PC-9 (cell line): ENCODE measurements around the gene PAOX. TPM values are rescaled to one million over a fixed set of nuclear protein-coding genes. Genes with fewer than 3 reads are reported as not detected.

Experiments used
- BruUV-seq: library from RNA; stranded (reverse); fragments of 400-500 nt; replicated peaks from 2 replicates; lab custom pipeline; 2021; lab: Mats Ljungman, UMichigan
- CTCF ChIA-PET: fragments of 300-600 bp; sonication (Branson Sonifier 250); formaldehyde crosslinking; loops from one replicate; lab custom pipeline; 2022; ENCODE audit warnings: antibody characterized with exemption; lab: Charles Lee
- POLR2A ChIA-PET: fragments of 300-600 bp; sonication (Branson Sonifier 250); formaldehyde crosslinking; loops from one replicate; lab custom pipeline; 2022; ENCODE audit warnings: antibody characterized with exemption; ENCODE audit not compliant: unreplicated experiment; lab: Charles Lee
- DNase-seq, 2 experiments: peaks; one replicate each; pipeline versions ENCODE4 v3.0.0 to v3.0.0-alpha.2; 2015 to 2022; ENCODE audit warnings: mixed read lengths in 1 of 2
- H2AFZ ChIP-seq: fragments of 200-600 bp; sonication (generic); 2 replicates; pipeline ENCODE4 v1.8.1; 2017; ENCODE audit warnings: antibody characterized with exemption
- H3F3A ChIP-seq: fragments of 200-600 bp; sonication (generic); 2 replicates; pipeline ENCODE4 v1.8.1; 2017; ENCODE audit warnings: antibody characterized with exemption, mild to moderate bottlenecking, low read depth; ENCODE audit not compliant: insufficient read depth
- H3K27ac ChIP-seq: fragments of 200-600 bp; sonication (generic); 2 replicates; pipeline ENCODE4 v1.6.1; 2016; ENCODE audit warnings: mixed run types
- H3K27me3 ChIP-seq: fragments of 200-600 bp; sonication (generic); 2 replicates; pipeline ENCODE4 v1.6.1; 2016; ENCODE audit warnings: low read depth, mixed run types; ENCODE audit not compliant: insufficient read depth
- H3K36me3 ChIP-seq: fragments of 200-600 bp; sonication (generic); 2 replicates; pipeline ENCODE4 v1.6.1; 2016; ENCODE audit warnings: low read depth, mixed run types
- H3K4me1 ChIP-seq: fragments of 200-600 bp; sonication (generic); replicated peaks from 2 replicates; pipeline ENCODE4 v1.6.1; 2016; ENCODE audit warnings: mixed run types; ENCODE audit not compliant: insufficient read depth
- H3K4me2 ChIP-seq: fragments of 200-600 bp; sonication (generic); 2 replicates; pipeline ENCODE4 v1.6.1; 2017; ENCODE audit warnings: mixed run types
- H3K4me3 ChIP-seq: fragments of 200-600 bp; sonication (generic); 2 replicates; pipeline ENCODE4 v1.6.1; 2016; ENCODE audit warnings: mixed run types
- H3K79me2 ChIP-seq: fragments of 200-600 bp; sonication (generic); 2 replicates; pipeline ENCODE4 v1.6.1; 2017; ENCODE audit warnings: low read depth, mixed run types
- H3K9me2 ChIP-seq: fragments of 200-600 bp; sonication (generic); 2 replicates; pipeline ENCODE4 v1.8.1; 2017; ENCODE audit warnings: mild to moderate bottlenecking; ENCODE audit not compliant: insufficient read depth
- H3K9me3 ChIP-seq: fragments of 200-600 bp; sonication (generic); 2 replicates; pipeline ENCODE4 v1.8.1; 2016; ENCODE audit warnings: low read depth; ENCODE audit not compliant: insufficient read depth
- H4K20me1 ChIP-seq: fragments of 200-600 bp; sonication (generic); 2 replicates; pipeline ENCODE4 v1.8.1; 2017; ENCODE audit not compliant: insufficient read depth
- EZH2 ChIP-seq: fragments of 200-600 bp; sonication (generic); IDR thresholded peaks from 2 replicates; pipeline ENCODE4 v1.8.0; 2017; ENCODE audit warnings: antibody characterized with exemption, low read depth
- intact Hi-C: fragments of 100-400 bp; cut with micrococcal nuclease; formaldehyde crosslinking; loops from one replicate; pipeline ENCODE4 v1.10.0; 2022; ENCODE audit not compliant: unreplicated experiment
- total RNA-seq: library from RNA; stranded (reverse); gene quantifications from 2 replicates; pipeline ENCODE4 v1.2.3, GENCODE V29; 2021
- TF ChIP-seq, protein P1 (sequence below): fragments of 200-600 bp; sonication (generic); conservative IDR thresholded peaks from 2 replicates; pipeline ENCODE4 v1.6.1; 2017; ENCODE audit warnings: mixed run types, antibody characterized with exemption, mild to moderate bottlenecking, moderate library complexity

The PAOX gene
- total RNA-seq, 1 experiment from 2014 or later = 5.7 TPM

DNA sequence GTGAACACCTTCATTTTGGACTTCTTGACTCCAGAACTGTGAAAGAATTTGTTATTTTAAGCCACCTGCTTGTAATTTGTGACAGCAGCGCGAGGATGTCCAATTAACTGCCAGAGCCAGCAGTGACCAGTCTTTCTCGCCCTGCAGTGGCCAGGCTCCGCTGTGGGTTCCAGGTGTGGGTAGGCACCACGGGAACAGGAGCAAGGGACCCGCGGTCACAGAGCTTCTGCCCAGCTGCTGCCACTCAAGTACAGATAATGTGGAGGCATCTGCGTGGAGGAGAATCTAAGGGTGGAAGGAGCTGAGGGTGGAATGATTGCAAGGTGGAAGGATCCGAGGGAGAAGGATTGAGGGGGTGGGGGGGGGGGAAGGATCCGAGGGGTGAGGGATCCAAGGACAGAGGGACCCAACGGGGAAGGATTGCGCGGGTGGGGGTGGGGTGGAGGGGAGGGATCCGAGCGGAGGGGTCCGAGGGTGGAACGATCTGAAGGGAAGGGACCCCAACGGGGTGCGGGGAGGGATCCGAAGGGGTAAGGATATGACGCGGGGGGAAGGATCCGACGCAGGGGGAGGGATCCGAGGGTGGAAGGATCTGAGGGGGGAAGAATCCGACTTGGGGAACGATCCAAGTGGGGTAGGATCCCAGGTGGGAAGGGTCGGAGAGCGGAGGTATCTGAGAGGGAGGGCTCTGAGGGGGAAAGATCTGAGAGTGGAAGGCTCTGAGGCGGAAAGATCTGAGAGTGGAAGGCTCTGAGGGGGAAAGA, 45.9 kb upstream of the PAOX start:
- POLR2A ChIA-PET = no interaction called here
- H2AFZ ChIP-seq = no peak overlapping the region
- H3F3A ChIP-seq = no peaks in the 10 kb centered on the region
- peaks cover 15% of the 10 kb centered on the region for H3K27me3 ChIP-seq
- H3K27ac ChIP-seq = no peak overlapping the region
- CTCF ChIA-PET = no interaction called here
- H3K4me3 ChIP-seq = no peak overlapping the region
- H3K79me2 ChIP-seq = no peaks in the 10 kb centered on the region
- H3K36me3 ChIP-seq = no peaks in the 10 kb centered on the region
- BruUV-seq = no TSS peak
- no peaks in the 10 kb centered on the region for H3K4me1 ChIP-seq
- DNase-seq = no peak
- no peaks in the 10 kb centered on the region for H3K9me2 ChIP-seq
- intact Hi-C loops = no loop called here
- H3K4me2 ChIP-seq = no peak overlapping the region
- no peaks in the 10 kb centered on the region for H4K20me1 ChIP-seq
- TF ChIP-seq, protein P1, sequence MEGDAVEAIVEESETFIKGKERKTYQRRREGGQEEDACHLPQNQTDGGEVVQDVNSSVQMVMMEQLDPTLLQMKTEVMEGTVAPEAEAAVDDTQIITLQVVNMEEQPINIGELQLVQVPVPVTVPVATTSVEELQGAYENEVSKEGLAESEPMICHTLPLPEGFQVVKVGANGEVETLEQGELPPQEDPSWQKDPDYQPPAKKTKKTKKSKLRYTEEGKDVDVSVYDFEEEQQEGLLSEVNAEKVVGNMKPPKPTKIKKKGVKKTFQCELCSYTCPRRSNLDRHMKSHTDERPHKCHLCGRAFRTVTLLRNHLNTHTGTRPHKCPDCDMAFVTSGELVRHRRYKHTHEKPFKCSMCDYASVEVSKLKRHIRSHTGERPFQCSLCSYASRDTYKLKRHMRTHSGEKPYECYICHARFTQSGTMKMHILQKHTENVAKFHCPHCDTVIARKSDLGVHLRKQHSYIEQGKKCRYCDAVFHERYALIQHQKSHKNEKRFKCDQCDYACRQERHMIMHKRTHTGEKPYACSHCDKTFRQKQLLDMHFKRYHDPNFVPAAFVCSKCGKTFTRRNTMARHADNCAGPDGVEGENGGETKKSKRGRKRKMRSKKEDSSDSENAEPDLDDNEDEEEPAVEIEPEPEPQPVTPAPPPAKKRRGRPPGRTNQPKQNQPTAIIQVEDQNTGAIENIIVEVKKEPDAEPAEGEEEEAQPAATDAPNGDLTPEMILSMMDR = no peak
- TF ChIP-seq EZH2 = no peak
- H3K9me3 ChIP-seq = no peaks in the 10 kb centered on the region

DNA sequence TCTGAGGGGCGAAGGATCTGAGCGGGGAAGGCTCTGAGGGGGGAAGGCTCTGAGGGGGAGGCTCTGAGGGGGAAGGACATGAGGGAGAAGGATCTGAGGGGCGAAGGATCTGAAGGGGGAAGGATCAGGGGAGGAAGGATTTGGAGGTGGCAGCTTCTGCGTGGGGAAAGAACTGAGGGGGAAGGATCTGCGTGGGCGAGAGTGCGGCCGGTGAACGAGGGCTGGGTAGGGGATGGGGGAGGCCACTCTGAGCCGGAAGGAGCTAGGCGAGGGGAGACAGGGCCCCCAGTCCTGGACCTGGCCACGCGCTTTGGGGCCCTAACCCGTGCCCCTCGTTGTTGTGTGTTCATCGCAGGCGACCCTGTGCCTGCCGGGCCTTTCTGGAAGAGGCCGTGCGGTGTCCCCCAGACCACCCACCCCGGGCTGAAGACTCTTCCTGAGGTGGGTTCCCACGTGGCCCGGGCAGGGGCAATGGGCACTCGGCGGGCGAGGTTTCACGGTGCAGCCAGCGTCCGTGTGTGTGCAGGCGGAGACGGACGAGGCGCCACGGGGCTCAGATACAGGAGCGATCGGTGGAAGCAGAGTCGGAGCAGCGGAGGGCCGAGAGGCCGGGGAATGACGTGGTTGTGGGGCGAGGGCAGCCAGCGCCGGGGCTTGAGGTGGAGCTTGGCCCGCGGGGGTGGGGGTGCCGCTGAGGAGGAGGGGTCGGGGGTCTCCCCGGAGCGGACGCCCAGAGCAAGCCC, 44.4 kb upstream of the PAOX start:
- no peak overlapping the region for H3K4me3 ChIP-seq
- no peaks in the 10 kb centered on the region for H3K9me2 ChIP-seq
- CTCF ChIA-PET = no interaction called here
- H4K20me1 ChIP-seq = no peaks in the 10 kb centered on the region
- no TSS peak for BruUV-seq
- no peak for TF ChIP-seq EZH2
- TF ChIP-seq, protein P1 = no peak
- H3K4me1 ChIP-seq = no peaks in the 10 kb centered on the region
- H3K27me3 ChIP-seq = peaks cover 15% of the 10 kb centered on the region
- H3K79me2 ChIP-seq = no peaks in the 10 kb centered on the region
- no peaks in the 10 kb centered on the region for H3K9me3 ChIP-seq
- no peak for DNase-seq
- H3K27ac ChIP-seq = no peak overlapping the region
- no peak overlapping the region for H3K4me2 ChIP-seq
- intact Hi-C loops = no loop called here
- POLR2A ChIA-PET = no interaction called here
- H3K36me3 ChIP-seq = no peaks in the 10 kb centered on the region
- no peaks in the 10 kb centered on the region for H3F3A ChIP-seq
- H2AFZ ChIP-seq = no peak overlapping the region

DNA sequence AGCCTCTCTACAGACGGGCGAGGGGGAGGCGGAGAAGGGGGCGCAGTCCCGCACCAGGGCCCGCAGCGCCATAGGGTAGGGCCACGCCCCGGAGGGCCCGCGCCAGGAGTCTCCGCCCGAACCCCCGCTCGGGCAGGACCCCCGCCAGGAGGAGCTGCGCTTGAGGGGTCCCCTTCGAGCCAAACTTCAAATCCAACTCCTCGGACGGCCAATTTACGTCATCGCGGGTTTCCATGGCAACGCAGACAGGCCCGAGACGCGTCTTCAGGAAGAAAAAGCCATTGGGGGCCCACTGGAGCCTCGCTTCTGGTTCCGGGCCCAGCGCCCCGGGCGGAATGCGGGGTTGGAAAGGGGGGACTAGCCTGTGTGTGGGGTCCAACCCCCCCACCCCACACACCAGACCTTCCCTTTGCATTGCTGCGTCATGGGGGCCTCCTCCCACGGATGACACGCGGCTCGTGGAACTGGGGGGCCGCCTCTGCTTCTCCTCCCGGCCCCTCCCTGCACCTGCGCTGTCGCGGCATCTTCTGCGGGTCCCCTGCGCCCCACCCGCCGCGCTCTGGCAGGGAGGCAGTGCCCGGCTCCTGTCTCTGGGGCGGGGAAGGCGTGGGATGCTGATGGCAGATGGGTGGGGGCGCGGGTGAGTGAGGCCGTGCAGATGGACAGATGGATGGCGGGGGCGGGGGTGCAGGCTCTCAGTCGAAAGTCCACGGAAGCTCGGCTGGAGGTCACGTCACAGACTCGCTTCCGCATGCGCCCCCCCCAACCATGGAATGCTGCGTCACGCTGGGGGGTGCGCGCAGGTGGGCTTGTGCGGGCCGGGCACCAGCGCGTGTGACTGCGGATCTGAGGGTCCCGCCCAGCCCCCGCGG, 43.6 kb upstream of the PAOX start:
- ChIA-PET POLR2A (no interaction called here), CTCF (no interaction called here)
- DNase-seq = no peak
- Histone ChIP-seq H3K36me3 (no peaks in the 10 kb centered on the region), H3K4me3 (no peak overlapping the region), H3F3A (no peaks in the 10 kb centered on the region), H3K9me2 (no peaks in the 10 kb centered on the region), H3K9me3 (no peaks in the 10 kb centered on the region), H3K4me2 (no peak overlapping the region), H4K20me1 (no peaks in the 10 kb centered on the region), H3K27me3 (peaks cover 15% of the 10 kb centered on the region), H3K79me2 (no peaks in the 10 kb centered on the region), H3K27ac (no peak overlapping the region), H2AFZ (no peak overlapping the region), H3K4me1 (no peaks in the 10 kb centered on the region)
- no TSS peak for BruUV-seq
- intact Hi-C loops = no loop called here
- TF ChIP-seq, protein P1 = no peak
- no peak for TF ChIP-seq EZH2
